Mesendoderm (in vitro differentiated cells): ENCODE results near the gene GRM7.

Experiments
- DNase-seq: peaks from one replicate; pipeline ENCODE4 v3.0.0; 2013
- H2AK5ac ChIP-seq: 2 replicates; pipeline ENCODE4 v1.6.1; 2013; ENCODE audit warnings: low read length, inconsistent platforms
- H2BK120ac ChIP-seq: 2 replicates; pipeline ENCODE4 v1.6.1; 2013; ENCODE audit warnings: low read depth, mild to moderate bottlenecking, low read length, moderate library complexity, mixed read lengths
- H2BK15ac ChIP-seq: replicated peaks from 2 replicates; pipeline ENCODE4 v1.6.1; 2013; ENCODE audit warnings: low read depth, mild to moderate bottlenecking, moderate library complexity
- H2BK5ac ChIP-seq: 2 replicates; pipeline ENCODE4 v1.6.1; 2013; ENCODE audit warnings: low read length, inconsistent platforms
- H3K18ac ChIP-seq: 2 replicates; pipeline ENCODE4 v1.6.1; 2013; ENCODE audit warnings: mild to moderate bottlenecking, low read length, mixed read lengths
- H3K23ac ChIP-seq: one replicate; pipeline ENCODE4 v1.6.1; 2013; ENCODE audit warnings: low read length
- H3K27ac ChIP-seq: 2 replicates; pipeline ENCODE4 v1.5.1; 2013; ENCODE audit warnings: low read depth, mild to moderate bottlenecking, inconsistent platforms, low read length, moderate library complexity
- H3K27me3 ChIP-seq: 2 replicates; pipeline ENCODE4 v1.6.1; 2013; ENCODE audit warnings: low read length, control low read depth, mild to moderate bottlenecking, inconsistent platforms; ENCODE audit not compliant: insufficient read depth, poor library complexity
- H3K36me3 ChIP-seq: 2 replicates; pipeline ENCODE4 v1.6.1; 2013; ENCODE audit warnings: low read length, inconsistent platforms; ENCODE audit not compliant: control insufficient read depth, insufficient read depth
- H3K4ac ChIP-seq: one replicate; pipeline ENCODE4 v1.6.1; 2013; ENCODE audit warnings: low read depth, mild to moderate bottlenecking, low read length, moderate library complexity
- H3K4me1 ChIP-seq: 2 replicates; pipeline ENCODE4 v1.6.1; 2013; ENCODE audit warnings: low read depth, low read length, inconsistent platforms; ENCODE audit not compliant: control insufficient read depth
- H3K4me2 ChIP-seq: 2 replicates; pipeline ENCODE4 v1.6.1; 2013; ENCODE audit warnings: low read length
- H3K4me3 ChIP-seq: 2 replicates; pipeline ENCODE4 v1.5.1; 2013; ENCODE audit warnings: mild to moderate bottlenecking, low read length
- H3K56ac ChIP-seq: one replicate; pipeline ENCODE4 v1.6.1; 2013; ENCODE audit warnings: low read length
- H3K79me1 ChIP-seq: 2 replicates; pipeline ENCODE4 v1.6.1; 2013; ENCODE audit warnings: low read length, inconsistent platforms
- H3K79me2 ChIP-seq: 2 replicates; pipeline ENCODE4 v1.6.1; 2013; ENCODE audit warnings: mild to moderate bottlenecking, low read length; ENCODE audit not compliant: control insufficient read depth, insufficient read depth
- H3K9ac ChIP-seq: 2 replicates; pipeline ENCODE4 v1.6.1; 2013; ENCODE audit warnings: low read length, inconsistent platforms
- H4K5ac ChIP-seq: one replicate; pipeline ENCODE4 v1.6.1; 2013; ENCODE audit warnings: low read length
- H4K8ac ChIP-seq: one replicate; pipeline ENCODE4 v1.6.1; 2013; ENCODE audit warnings: low read depth, mild to moderate bottlenecking, control low read depth, low read length, moderate library complexity
- WGBS: extraction: QIAGEN DNeasy Blood & Tissue Kit; methylation state at CpG from one replicate; pipeline ENCODE4 v1.1.7; 2013; ENCODE audit warnings: low lambda C conversion rate, missing lambda C conversion rate; ENCODE audit not compliant: insufficient coverage; ENCODE audit errors: extremely low coverage; 5-methylcytosine and 5-hydroxymethylcytosine counted together

Gene GRM7

GRCh38 chr3:6857510-6857909, 3.4 kb upstream of the GRM7 start:
- no peak overlapping the region for H3K4me3 ChIP-seq
- H3K27me3 ChIP-seq: peaks cover 19% of the 10 kb centered on the region
- H4K5ac ChIP-seq: no peak overlapping the region
- no peak overlapping the region for H2BK5ac ChIP-seq
- H2BK15ac ChIP-seq: no peak overlapping the region
- H3K9ac ChIP-seq: no peak overlapping the region
- no peak overlapping the region for H3K4me2 ChIP-seq
- H3K27ac ChIP-seq: no peak overlapping the region
- WGBS: no CpG with 5 or more reads among the region's 5 CpGs
- H3K56ac ChIP-seq: no peak overlapping the region
- H4K8ac ChIP-seq: no peak overlapping the region
- no peaks in the 10 kb centered on the region for H3K79me2 ChIP-seq
- H2AK5ac ChIP-seq: no peak overlapping the region
- no peak overlapping the region for H3K18ac ChIP-seq
- no peaks in the 10 kb centered on the region for H3K36me3 ChIP-seq
- H3K23ac ChIP-seq: no peak overlapping the region
- H3K79me1 ChIP-seq: no peaks in the 10 kb centered on the region
- H3K4me1 ChIP-seq: peaks cover 2% of the 10 kb centered on the region
- H3K4ac ChIP-seq: no peak overlapping the region
- H2BK120ac ChIP-seq: no peak overlapping the region
- no peak for DNase-seq

DNA sequence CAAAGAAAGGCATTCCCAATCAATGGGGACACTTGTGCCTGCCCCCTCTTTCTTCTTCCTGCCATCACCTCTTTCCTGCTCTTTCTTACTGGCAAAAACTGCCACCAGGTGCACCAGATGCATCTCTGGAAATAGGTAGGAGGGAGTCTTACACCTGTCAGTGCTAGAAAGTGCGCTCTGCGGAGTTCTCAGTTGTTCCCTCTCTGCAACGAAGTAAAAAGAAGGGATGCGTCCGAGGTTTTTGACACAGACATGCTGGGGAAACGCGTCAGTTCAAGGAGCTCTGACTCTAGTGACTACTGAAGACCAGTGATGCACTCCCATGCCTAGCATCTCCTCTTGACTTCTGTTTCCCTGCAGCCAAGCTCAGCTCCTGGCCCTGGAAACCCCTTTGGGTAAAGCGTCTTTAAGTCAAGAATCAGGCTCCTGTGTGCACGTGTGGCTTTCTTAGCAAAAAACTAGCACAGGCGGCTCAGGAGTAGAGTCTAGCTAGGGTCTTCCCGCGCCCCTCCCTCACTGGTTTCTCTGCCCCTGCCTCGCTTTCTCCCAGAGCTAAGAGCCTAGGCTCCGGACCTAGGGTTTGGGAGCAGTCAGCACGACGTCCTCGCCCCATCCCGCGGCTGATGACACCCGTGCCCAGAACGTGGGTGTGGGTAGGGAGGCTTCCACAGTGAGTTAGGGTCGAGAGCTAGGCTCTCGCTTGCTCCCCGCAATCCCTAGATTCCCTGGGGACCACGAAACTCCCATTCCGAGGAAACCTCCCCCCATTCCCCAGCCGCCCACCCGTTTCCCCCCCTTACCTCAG, 564 bp upstream of the GRM7 start:
- Histone ChIP-seq H3K56ac (peak overlapping the region; percentile 69), H2AK5ac (no peak overlapping the region), H2BK5ac (no peak overlapping the region), H4K5ac (no peak overlapping the region), H2BK15ac (no peak overlapping the region), H3K18ac (peak overlapping the region; percentile 2), H4K8ac (no peak overlapping the region), H3K79me1 (no peaks in the 10 kb centered on the region), H2BK120ac (no peak overlapping the region), H3K23ac (no peak overlapping the region), H3K4ac (no peak overlapping the region), H3K4me2 (peak overlapping the region; percentile 71), H3K36me3 (no peaks in the 10 kb centered on the region), H3K9ac (peak overlapping the region; percentile 31), H3K79me2 (no peaks in the 10 kb centered on the region), H3K27me3 (peaks cover 35% of the 10 kb centered on the region), H3K27ac (no peak overlapping the region), H3K4me1 (peaks cover 2% of the 10 kb centered on the region), H3K4me3 (peak overlapping the region; percentile 25)
- WGBS: no CpG with 5 or more reads among the region's 28 CpGs
- DNase-seq: peak; percentile 42

GRCh38 chr3:6861625-6862000, 698 bp downstream of the GRM7 start:
- Histone ChIP-seq H3K23ac (no peak overlapping the region), H3K4me2 (peak overlapping the region; percentile 95), H3K79me1 (no peaks in the 10 kb centered on the region), H3K27ac (no peak overlapping the region), H2BK15ac (no peak overlapping the region), H3K27me3 (peaks cover 35% of the 10 kb centered on the region), H3K4me1 (peaks cover 2% of the 10 kb centered on the region), H3K4ac (no peak overlapping the region), H3K79me2 (no peaks in the 10 kb centered on the region), H3K9ac (no peak overlapping the region), H2AK5ac (no peak overlapping the region), H3K4me3 (peak overlapping the region; percentile 43), H2BK120ac (no peak overlapping the region), H3K36me3 (no peaks in the 10 kb centered on the region), H3K56ac (no peak overlapping the region), H3K18ac (no peak overlapping the region), H2BK5ac (no peak overlapping the region), H4K8ac (no peak overlapping the region), H4K5ac (no peak overlapping the region)
- WGBS: no CpG with 5 or more reads among the region's 30 CpGs
- peak; percentile 26 for DNase-seq

- peaks cover 35% of the 10 kb centered on the region for H3K27me3 ChIP-seq
- no peaks in the 10 kb centered on the region for H3K79me1 ChIP-seq
- no peaks in the 10 kb centered on the region for H3K36me3 ChIP-seq
- H3K23ac ChIP-seq: no peak overlapping the region
- no CpG with 5 or more reads among the region's 45 CpGs for WGBS
- no peak overlapping the region for H2BK15ac ChIP-seq
- no peaks in the 10 kb centered on the region for H3K79me2 ChIP-seq
- no peak overlapping the region for H3K27ac ChIP-seq
- peaks cover 2% of the 10 kb centered on the region for H3K4me1 ChIP-seq
- H3K56ac ChIP-seq: no peak overlapping the region
- no peak overlapping the region for H4K8ac ChIP-seq
- H2BK5ac ChIP-seq: no peak overlapping the region
- H2BK120ac ChIP-seq: no peak overlapping the region
- no peak overlapping the region for H3K18ac ChIP-seq
- no peak overlapping the region for H2AK5ac ChIP-seq
- H3K4ac ChIP-seq: no peak overlapping the region
- no peak overlapping the region for H4K5ac ChIP-seq
- peak overlapping the region; percentile 95 for H3K4me2 ChIP-seq
- H3K4me3 ChIP-seq: peak overlapping the region; percentile 34
- DNase-seq: peak; percentile 23
- no peak overlapping the region for H3K9ac ChIP-seq
These were observed 1.3 kb downstream of the GRM7 start for GRCh38 chr3:6862041-6862879.

- Histone ChIP-seq H3K4me1 (peaks cover 2% of the 10 kb centered on the region), H3K56ac (no peak overlapping the region), H3K18ac (no peak overlapping the region), H2AK5ac (no peak overlapping the region), H3K27ac (no peak overlapping the region), H3K9ac (no peak overlapping the region), H3K23ac (no peak overlapping the region), H4K8ac (no peak overlapping the region), H3K4me3 (no peak overlapping the region), H3K4me2 (peak overlapping the region; percentile 29), H3K27me3 (peaks cover 35% of the 10 kb centered on the region), H2BK15ac (no peak overlapping the region), H3K79me2 (no peaks in the 10 kb centered on the region), H3K79me1 (no peaks in the 10 kb centered on the region), H3K36me3 (no peaks in the 10 kb centered on the region), H3K4ac (no peak overlapping the region), H2BK120ac (no peak overlapping the region), H4K5ac (no peak overlapping the region), H2BK5ac (no peak overlapping the region)
- WGBS: no CpG with 5 or more reads among the region's 7 CpGs
- no peak for DNase-seq
These were observed 1.9 kb downstream of the GRM7 start for GRCh38 chr3:6862880-6863195.
